Breast epithelium (tissue), 4 donors: ENCODE measurements around the gene NRAS. TPM values are rescaled to one million over a fixed set of nuclear protein-coding genes. Genes with fewer than 3 reads are reported as not detected.

Experiments used
- DNase-seq, 2 donors: peaks; one replicate each; pipeline ENCODE4 v3.0.0-alpha.2; 2019; ENCODE audit warnings: low spot score in 2 of 2
- H3K27ac ChIP-seq, 2 donors: fragments of 200-600 bp; sonication (generic) in 1 of 2; one replicate each; pipeline ENCODE4 v1.5.1; 2016 to 2019; ENCODE audit warnings: mild to moderate bottlenecking in 1 of 2
- H3K27me3 ChIP-seq, 2 donors: fragments of 200-600 bp; sonication (generic) in 1 of 2; one replicate each; pipeline versions ENCODE4 v1.5.1 to v1.6.0; 2017 to 2019; ENCODE audit warnings: control low read depth in 1 of 2, mild to moderate bottlenecking in 1 of 2
- H3K36me3 ChIP-seq: fragments of 200-600 bp; one replicate; pipeline ENCODE4 v1.5.1; 2019
- H3K4me1 ChIP-seq, 2 donors: fragments of 200-600 bp; sonication (generic); one replicate each; pipeline ENCODE4 v1.5.1; 2016 to 2019; ENCODE audit warnings: control low read depth in 1 of 2
- H3K4me3 ChIP-seq, 3 donors: fragments of 200-600 bp; sonication (generic); 1 replicate in 2 of 3; 2 replicates in 1 of 3; pipeline ENCODE4 v1.5.1; 2016 to 2019; ENCODE audit warnings: mild to moderate bottlenecking in 3 of 3, moderate library complexity in 2 of 3
- H3K9me3 ChIP-seq, 2 donors: fragments of 200-600 bp; sonication (generic) in 1 of 2; one replicate each; pipeline ENCODE4 v1.5.1; 2016 to 2019; ENCODE audit warnings: control low read depth in 1 of 2
- POLR2A ChIP-seq: fragments of 450-650 bp; IDR thresholded peaks from one replicate; pipeline ENCODE4 v1.6.1; 2016; ENCODE audit warnings: antibody characterized with exemption, mild to moderate bottlenecking, moderate library complexity
- POLR2AphosphoS5 ChIP-seq, 3 donors: sonication (generic); formaldehyde crosslinking; IDR thresholded peaks; one replicate each; pipeline ENCODE4 v1.6.1; 2017; ENCODE audit warnings: antibody characterized with exemption in 3 of 3
- intact Hi-C: fragments of 100-400 bp; cut with DNase I; formaldehyde crosslinking; loops from one replicate; pipeline ENCODE4 v1.15.1; 2023; ENCODE audit warnings: low total_unique reads
- total RNA-seq, 3 donors: library from RNA; depleted of rRNA; stranded (reverse); fragments of >200 nt; gene quantifications; one replicate each; pipeline ENCODE4 v1.1.0, GENCODE V29; 2016
- TF ChIP-seq, protein P1 (sequence below), 3 donors: fragments of 450-650 bp; IDR thresholded peaks; one replicate each; pipeline ENCODE4 v1.5.1; 2016 to 2017; ENCODE audit warnings: antibody characterized with exemption in 3 of 3, mild to moderate bottlenecking in 3 of 3, moderate library complexity in 3 of 3

The NRAS gene
- total RNA-seq, 3 donors from 2014 or later = 23.4 to 27.4 (median 25.6) TPM

DNA sequence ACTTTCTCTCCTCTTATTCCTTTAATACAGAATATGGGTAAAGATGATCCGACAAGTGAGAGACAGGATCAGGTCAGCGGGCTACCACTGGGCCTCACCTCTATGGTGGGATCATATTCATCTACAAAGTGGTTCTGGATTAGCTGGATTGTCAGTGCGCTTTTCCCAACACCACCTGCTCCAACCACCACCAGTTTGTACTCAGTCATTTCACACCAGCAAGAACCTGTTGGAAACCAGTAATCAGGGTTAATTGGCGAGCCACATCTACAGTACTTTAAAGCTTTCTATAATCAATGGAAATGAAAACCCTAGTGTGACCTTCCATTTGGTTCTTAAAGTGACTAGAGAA, 643 bp downstream of the NRAS start:
- Histone ChIP-seq H3K27me3 (no peaks in the 10 kb centered on the region), H3K9me3 (no peaks in the 10 kb centered on the region), H3K36me3 (no peaks in the 10 kb centered on the region), H3K4me1 (no peaks in the 10 kb centered on the region), H3K4me3 (peak overlapping the region; percentile 68 to 89 (median 86)), H3K27ac (peak overlapping the region; percentile 88 to 89)
- DNase-seq = no peak
- TF ChIP-seq, protein P1, sequence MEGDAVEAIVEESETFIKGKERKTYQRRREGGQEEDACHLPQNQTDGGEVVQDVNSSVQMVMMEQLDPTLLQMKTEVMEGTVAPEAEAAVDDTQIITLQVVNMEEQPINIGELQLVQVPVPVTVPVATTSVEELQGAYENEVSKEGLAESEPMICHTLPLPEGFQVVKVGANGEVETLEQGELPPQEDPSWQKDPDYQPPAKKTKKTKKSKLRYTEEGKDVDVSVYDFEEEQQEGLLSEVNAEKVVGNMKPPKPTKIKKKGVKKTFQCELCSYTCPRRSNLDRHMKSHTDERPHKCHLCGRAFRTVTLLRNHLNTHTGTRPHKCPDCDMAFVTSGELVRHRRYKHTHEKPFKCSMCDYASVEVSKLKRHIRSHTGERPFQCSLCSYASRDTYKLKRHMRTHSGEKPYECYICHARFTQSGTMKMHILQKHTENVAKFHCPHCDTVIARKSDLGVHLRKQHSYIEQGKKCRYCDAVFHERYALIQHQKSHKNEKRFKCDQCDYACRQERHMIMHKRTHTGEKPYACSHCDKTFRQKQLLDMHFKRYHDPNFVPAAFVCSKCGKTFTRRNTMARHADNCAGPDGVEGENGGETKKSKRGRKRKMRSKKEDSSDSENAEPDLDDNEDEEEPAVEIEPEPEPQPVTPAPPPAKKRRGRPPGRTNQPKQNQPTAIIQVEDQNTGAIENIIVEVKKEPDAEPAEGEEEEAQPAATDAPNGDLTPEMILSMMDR (IDR thresholded peaks at IDR 0.05) = no peak
- TF ChIP-seq POLR2A (no peak), POLR2AphosphoS5 (IDR thresholded peaks at IDR 0.05) (no peak)
- intact Hi-C loops = no loop called here

GRCh38 chr1:114712977-114713376, 3.6 kb downstream of the NRAS start:
- no peak for DNase-seq
- intact Hi-C loops = loop anchor here (5.0 kb wide), 1 partner anchor 294 kb away; no protein-coding TSS in a partner anchor

GRCh38 chr1:114710360-114710759, 6.2 kb downstream of the NRAS start:
- TF ChIP-seq POLR2AphosphoS5 (IDR thresholded peaks at IDR 0.05) (no peak), POLR2A (no peak)
- TF ChIP-seq, protein P1 (IDR thresholded peaks at IDR 0.05) = no peak
- intact Hi-C loops = loop anchor here (5.0 kb wide), 1 partner anchor 297 kb away; no protein-coding TSS in a partner anchor
- no peaks in the 10 kb centered on the region for H3K4me1 ChIP-seq
- no peak overlapping the region for H3K27ac ChIP-seq
- H3K4me3 ChIP-seq = no peak overlapping the region
- no peak for DNase-seq
- no peaks in the 10 kb centered on the region for H3K9me3 ChIP-seq
- no peaks in the 10 kb centered on the region for H3K27me3 ChIP-seq
- H3K36me3 ChIP-seq = no peaks in the 10 kb centered on the region

More at GRCh38 chr1:114712977-114713376, 3.6 kb downstream of the NRAS start:
- H3K9me3 ChIP-seq = no peaks in the 10 kb centered on the region
- H3K36me3 ChIP-seq = no peaks in the 10 kb centered on the region
- no peak overlapping the region for H3K27ac ChIP-seq
- TF ChIP-seq, protein P1 (IDR thresholded peaks at IDR 0.05) = no peak
- TF ChIP-seq POLR2AphosphoS5 (IDR thresholded peaks at IDR 0.05) (no peak), POLR2A (no peak)
- H3K4me3 ChIP-seq = no peak overlapping the region
- H3K4me1 ChIP-seq = no peaks in the 10 kb centered on the region
- no peaks in the 10 kb centered on the region for H3K27me3 ChIP-seq

- no peak overlapping the region for H3K4me3 ChIP-seq
- intact Hi-C loops = no loop called here
- DNase-seq = no peak
- no peak overlapping the region for H3K27ac ChIP-seq
- H3K9me3 ChIP-seq = no peaks in the 10 kb centered on the region
- TF ChIP-seq POLR2AphosphoS5 (IDR thresholded peaks at IDR 0.05) = no peak
- TF ChIP-seq, protein P1 (IDR thresholded peaks at IDR 0.05) = no peak
- no peak for TF ChIP-seq POLR2A
- H3K36me3 ChIP-seq = no peaks in the 10 kb centered on the region
- H3K27me3 ChIP-seq = no peaks in the 10 kb centered on the region
- no peaks in the 10 kb centered on the region for H3K4me1 ChIP-seq
These were observed 9.0 kb downstream of the NRAS start for GRCh38 chr1:114707604-114708003.

DNA sequence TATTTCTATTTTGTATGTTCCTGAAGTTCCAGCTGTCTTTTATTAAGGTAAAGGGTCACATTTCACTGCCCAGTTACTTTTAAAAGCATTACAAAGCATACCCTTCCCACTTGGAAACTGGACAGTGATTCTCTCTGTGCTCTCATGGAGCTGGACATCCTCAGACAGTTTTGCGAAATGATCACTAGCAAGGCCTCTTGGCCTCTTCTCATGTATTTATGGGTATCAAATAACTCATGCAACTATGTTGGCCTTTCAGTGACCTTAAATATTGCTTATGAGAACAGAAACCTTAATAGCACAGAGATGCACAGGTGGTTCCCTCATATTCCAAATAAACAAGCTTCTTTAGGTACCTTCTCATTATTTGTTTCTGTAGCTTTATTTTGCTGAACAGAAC, 13.3 kb downstream of the NRAS start:
- no peak for DNase-seq
- H3K4me3 ChIP-seq = no peak overlapping the region
- no peaks in the 10 kb centered on the region for H3K36me3 ChIP-seq
- TF ChIP-seq, protein P1 (IDR thresholded peaks at IDR 0.05) = no peak
- no peak for TF ChIP-seq POLR2A
- no peak for TF ChIP-seq POLR2AphosphoS5 (IDR thresholded peaks at IDR 0.05)
- intact Hi-C loops = no loop called here
- H3K4me1 ChIP-seq = no peaks in the 10 kb centered on the region
- H3K27ac ChIP-seq = no peak overlapping the region
- no peaks in the 10 kb centered on the region for H3K27me3 ChIP-seq
- H3K9me3 ChIP-seq = no peaks in the 10 kb centered on the region
